ENCODE measurements around the gene CR1. TPM values are rescaled to one million over a fixed set of nuclear protein-coding genes. Genes with fewer than 3 reads are reported as not detected.

CR1 gene
- total RNA-seq, 1 experiment from 2014 or later = 0.07 TPM

DNA sequence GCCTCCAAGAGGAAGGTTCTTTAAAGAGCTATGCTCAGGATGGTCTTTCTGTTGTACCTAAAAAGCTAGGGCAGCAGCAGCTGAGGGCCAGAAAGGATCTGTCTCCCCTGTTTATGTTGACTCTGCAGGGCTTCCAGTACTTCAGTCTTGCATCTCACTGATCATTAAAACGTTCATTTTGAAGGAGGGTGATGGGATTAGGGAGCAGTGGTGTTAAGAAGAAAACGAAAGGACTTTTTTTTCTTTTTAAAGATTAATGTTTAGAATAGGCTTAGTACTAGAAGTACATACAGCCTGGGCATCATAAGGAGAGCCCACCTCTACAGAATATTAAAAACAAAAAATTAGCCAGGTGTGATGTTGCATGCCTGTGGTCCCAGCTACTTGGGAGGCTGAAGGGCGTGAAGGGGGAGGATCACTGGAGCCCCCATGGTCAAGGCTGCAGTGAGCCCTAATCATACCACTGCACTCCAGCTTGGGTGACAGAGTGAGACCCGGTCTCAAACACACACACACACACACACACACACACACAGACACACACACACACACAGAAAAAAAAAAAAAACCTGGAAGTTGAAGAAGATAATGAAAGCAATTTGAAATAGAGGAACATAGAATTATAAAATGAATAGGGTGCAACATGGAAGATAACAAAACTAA lies 151.8 kb downstream of the CR1 start:
- TF ChIP-seq EZH2phosphoT487 (IDR thresholded peaks at IDR 0.05; ENCODE audit: borderline replicate concordance) (no peak), CEBPB (IDR thresholded peaks at IDR 0.05; ENCODE audit: low read depth) (no peak), TCF7L2 (IDR thresholded peaks at IDR 0.05; ENCODE audit: borderline replicate concordance, extremely low read depth, insufficient read depth, insufficient read length) (no peak)
- Histone ChIP-seq H3K4me1 (ENCODE audit: control insufficient read depth in 1 of 2, insufficient read depth in 2 of 2, low read length in 2 of 2) (no peaks in the 10 kb centered on the region), H3K27ac (ENCODE audit: low read depth, low read length) (no peak overlapping the region), H3K27me3 (ENCODE audit: insufficient read depth, low read length) (no peaks in the 10 kb centered on the region), H3K79me2 (ENCODE audit: insufficient read depth, low read length) (no peaks in the 10 kb centered on the region), H3K4me3 (replicated peaks in 1 of 2; ENCODE audit: low read depth in 1 of 2, low read length in 2 of 2) (no peak overlapping the region), H3K9me3 (ENCODE audit: control insufficient read depth in 1 of 2, insufficient read depth in 1 of 2, low read depth in 1 of 2, low read length in 2 of 2) (no peaks in the 10 kb centered on the region), H3K36me3 (ENCODE audit: control insufficient read depth in 1 of 2, insufficient read depth in 2 of 2, low read length in 2 of 2) (no peaks in the 10 kb centered on the region), H3K4me2 (ENCODE audit: low read length) (no peak overlapping the region), H3K9ac (ENCODE audit: low read length) (no peak overlapping the region), H4K20me1 (ENCODE audit: insufficient read depth) (no peaks in the 10 kb centered on the region), H3K9me2 (ENCODE audit: insufficient read depth) (no peaks in the 10 kb centered on the region), H2AFZ (ENCODE audit: low read depth, low read length, poor library complexity, severe bottlenecking) (no peak overlapping the region)
- ChIA-PET POLR2A (no interaction called here), CTCF (no interaction called here), RAD21 (ENCODE audit: low non-redundant PET in 1 of 2, low total read pairs in 2 of 2, uncharacterized antibody in 2 of 2, unreplicated experiment in 2 of 2) (no interaction called here)
- no peak for DNase-seq (ENCODE audit: low read depth, low spot score)
- ATAC-seq = no peak
- intact Hi-C loops (cut with micrococcal nuclease) = no loop called here
- BruUV-seq (replicated peaks) = no TSS peak

DNA sequence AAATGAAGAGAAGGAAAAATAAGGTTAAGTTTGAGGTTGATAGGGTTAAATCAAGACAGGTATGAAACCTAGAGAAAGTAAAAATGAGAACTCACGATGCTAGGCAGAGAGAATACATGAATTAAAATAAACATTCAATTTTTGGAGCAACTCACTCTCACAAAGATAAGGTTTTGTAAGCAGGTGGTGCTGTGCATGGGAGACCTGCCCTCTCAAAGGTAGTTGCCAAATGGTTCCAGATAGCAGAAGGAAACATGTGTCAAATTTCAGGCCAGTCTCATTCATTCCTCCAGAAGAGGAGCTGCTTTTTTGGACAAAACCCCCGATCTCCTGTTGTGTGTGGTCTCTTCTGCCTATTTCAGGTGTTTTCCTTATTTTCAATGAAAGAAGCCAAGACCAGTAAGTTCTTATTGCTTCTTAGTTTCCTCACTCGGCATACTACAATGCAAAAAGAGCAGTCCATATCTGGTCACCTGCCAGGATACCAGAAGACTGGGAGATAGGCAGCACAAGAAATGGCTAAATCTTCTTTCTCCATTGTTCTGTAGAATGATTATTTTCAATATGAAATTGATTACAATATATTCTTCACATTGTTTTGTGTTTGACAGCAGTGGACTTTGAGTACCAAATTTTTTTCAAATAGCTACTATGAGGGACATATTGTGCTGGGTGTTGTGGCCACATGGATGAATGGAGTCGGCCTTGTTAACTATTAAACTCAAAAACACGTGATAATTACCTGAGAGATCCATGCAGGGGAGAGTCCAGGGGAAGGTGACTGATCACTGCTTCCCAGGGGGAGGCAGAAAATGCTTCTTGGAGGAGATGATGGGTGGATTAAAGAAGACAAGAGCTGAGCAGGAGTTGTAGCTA lies 152.6 kb downstream of the CR1 start:
- RAD21 ChIA-PET (ENCODE audit: low non-redundant PET in 1 of 2, low total read pairs in 2 of 2, uncharacterized antibody in 2 of 2, unreplicated experiment in 2 of 2) = no interaction called here
- H3K9me2 ChIP-seq (ENCODE audit: insufficient read depth) = no peaks in the 10 kb centered on the region
- H3K4me2 ChIP-seq (ENCODE audit: low read length) = no peak overlapping the region
- DNase-seq (ENCODE audit: low read depth, low spot score) = no peak
- H3K36me3 ChIP-seq (ENCODE audit: control insufficient read depth in 1 of 2, insufficient read depth in 2 of 2, low read length in 2 of 2) = no peaks in the 10 kb centered on the region
- no peak overlapping the region for H3K27ac ChIP-seq (ENCODE audit: low read depth, low read length)
- H4K20me1 ChIP-seq (ENCODE audit: insufficient read depth) = no peaks in the 10 kb centered on the region
- H3K27me3 ChIP-seq (ENCODE audit: insufficient read depth, low read length) = no peaks in the 10 kb centered on the region
- ATAC-seq = no peak
- no peaks in the 10 kb centered on the region for H3K4me1 ChIP-seq (ENCODE audit: control insufficient read depth in 1 of 2, insufficient read depth in 2 of 2, low read length in 2 of 2)
- H3K79me2 ChIP-seq (ENCODE audit: insufficient read depth, low read length) = no peaks in the 10 kb centered on the region
- POLR2A ChIA-PET = no interaction called here
- H2AFZ ChIP-seq (ENCODE audit: low read depth, low read length, poor library complexity, severe bottlenecking) = no peak overlapping the region
- CTCF ChIA-PET = no interaction called here
- no peak overlapping the region for H3K4me3 ChIP-seq (replicated peaks in 1 of 2; ENCODE audit: low read depth in 1 of 2, low read length in 2 of 2)
- TF ChIP-seq ATF3 (IDR thresholded peaks at IDR 0.05) (no peak), SRF (IDR thresholded peaks at IDR 0.05; ENCODE audit: low read depth) (no peak), POLR2A (IDR thresholded peaks at IDR 0.05; ENCODE audit: borderline replicate concordance, extremely low read depth, insufficient read depth, insufficient read length) (no peak), FOSL1 (IDR thresholded peaks at IDR 0.05; ENCODE audit: low read depth) (no peak), POLR2AphosphoS5 (IDR thresholded peaks at IDR 0.05; ENCODE audit: low read depth, low read length) (no peak), JUND (IDR thresholded peaks at IDR 0.05) (no peak), EZH2phosphoT487 (IDR thresholded peaks at IDR 0.05; ENCODE audit: borderline replicate concordance) (no peak), CEBPB (IDR thresholded peaks at IDR 0.05; ENCODE audit: low read depth) (no peak), SIN3A (IDR thresholded peaks at IDR 0.05; ENCODE audit: low read depth) (no peak), TCF7L2 (IDR thresholded peaks at IDR 0.05; ENCODE audit: borderline replicate concordance, extremely low read depth, insufficient read depth, insufficient read length) (no peak), CBX3 (IDR thresholded peaks at IDR 0.05; ENCODE audit: low read depth) (no peak), ZNF274 (IDR thresholded peaks at IDR 0.05; ENCODE audit: low read depth, low read length) (no peak), EZH2 (IDR thresholded peaks at IDR 0.05) (no peak)
- TF ChIP-seq, protein P1, sequence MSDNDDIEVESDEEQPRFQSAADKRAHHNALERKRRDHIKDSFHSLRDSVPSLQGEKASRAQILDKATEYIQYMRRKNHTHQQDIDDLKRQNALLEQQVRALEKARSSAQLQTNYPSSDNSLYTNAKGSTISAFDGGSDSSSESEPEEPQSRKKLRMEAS (IDR thresholded peaks at IDR 0.05) = no peak
- no peaks in the 10 kb centered on the region for H3K9me3 ChIP-seq (ENCODE audit: control insufficient read depth in 1 of 2, insufficient read depth in 1 of 2, low read depth in 1 of 2, low read length in 2 of 2)
- BruUV-seq (replicated peaks) = no TSS peak
- no peak overlapping the region for H3K9ac ChIP-seq (ENCODE audit: low read length)
- intact Hi-C loops (cut with micrococcal nuclease) = no loop called here

Measured in HCT116 (cell line).